ENCODE results near the gene NPW. TPM values are rescaled to one million over a fixed set of nuclear protein-coding genes. Genes with fewer than 3 reads are reported as not detected.
A peak's percentile ranks its signal among the peaks of the same experiment; 100 is the strongest.

Gene NPW
- total and polyA plus RNA-seq, 11 donors: 0.19 to 0.69 TPM; not detected in 9

DNA sequence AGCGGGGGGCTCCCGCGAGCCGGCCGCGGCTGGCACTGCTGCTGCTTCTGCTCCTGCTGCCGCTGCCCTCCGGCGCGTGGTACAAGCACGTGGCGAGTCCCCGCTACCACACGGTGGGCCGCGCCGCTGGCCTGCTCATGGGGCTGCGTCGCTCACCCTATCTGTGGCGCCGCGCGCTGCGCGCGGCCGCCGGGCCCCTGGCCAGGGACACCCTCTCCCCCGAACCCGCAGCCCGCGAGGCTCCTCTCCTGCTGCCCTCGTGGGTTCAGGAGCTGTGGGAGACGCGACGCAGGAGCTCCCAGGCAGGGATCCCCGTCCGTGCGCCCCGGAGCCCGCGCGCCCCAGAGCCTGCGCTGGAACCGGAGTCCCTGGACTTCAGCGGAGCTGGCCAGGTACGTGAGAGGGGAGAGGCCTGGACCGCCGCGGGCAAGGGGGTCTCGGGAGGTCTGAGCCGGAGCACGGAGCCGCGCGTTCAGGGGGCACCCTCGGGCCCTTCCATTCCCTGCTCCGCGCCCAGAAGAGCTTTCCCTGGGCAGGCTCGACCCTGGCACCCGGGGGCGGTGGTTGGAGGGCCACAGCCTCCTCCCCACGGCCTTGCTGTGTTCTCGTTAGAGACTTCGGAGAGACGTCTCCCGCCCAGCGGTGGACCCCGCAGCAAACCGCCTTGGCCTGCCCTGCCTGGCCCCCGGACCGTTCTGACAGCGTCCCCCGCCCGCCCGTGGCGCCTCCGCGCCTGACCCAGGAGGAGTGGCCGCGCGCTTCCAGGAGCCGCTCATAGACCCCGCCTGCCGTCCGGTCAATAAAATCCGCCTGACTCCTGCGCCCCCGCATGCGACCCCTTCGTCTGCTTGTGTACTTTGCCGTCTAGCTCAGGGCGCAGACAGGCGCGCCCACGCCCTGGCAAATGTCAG lies 591 bp downstream of the NPW start:
- ATAC-seq (no peak), DNase-seq (no peak)
- no peaks in the 10 kb centered on the region for H3K36me3 ChIP-seq
- H3K4me3 ChIP-seq: peak overlapping the region in 4 of 12 donors; percentile 3 to 22 (median 16)
- H3K4me1 ChIP-seq: peaks cover 0 to 42% (median 30%) of the 10 kb centered on the region in 12 donors
- intact Hi-C loops (cut with DNase I): loop anchor here in 4 of 10 donors (5.0 to 10.0 kb wide), 5 partner anchors 32 to 132 kb away; no protein-coding TSS in a partner anchor
- WGBS, 4 donors: 1 to 4% (median 1%) methylated on average over 35 to 96 of the region's 96 CpGs
- peaks cover 10 to 40% (median 30%) of the 10 kb centered on the region in 9 donors for H3K27me3 ChIP-seq
- H3K27ac ChIP-seq: no peak overlapping the region
- TF ChIP-seq POLR2A (IDR thresholded peaks at IDR 0.05): no peak
- TF ChIP-seq, protein P1, sequence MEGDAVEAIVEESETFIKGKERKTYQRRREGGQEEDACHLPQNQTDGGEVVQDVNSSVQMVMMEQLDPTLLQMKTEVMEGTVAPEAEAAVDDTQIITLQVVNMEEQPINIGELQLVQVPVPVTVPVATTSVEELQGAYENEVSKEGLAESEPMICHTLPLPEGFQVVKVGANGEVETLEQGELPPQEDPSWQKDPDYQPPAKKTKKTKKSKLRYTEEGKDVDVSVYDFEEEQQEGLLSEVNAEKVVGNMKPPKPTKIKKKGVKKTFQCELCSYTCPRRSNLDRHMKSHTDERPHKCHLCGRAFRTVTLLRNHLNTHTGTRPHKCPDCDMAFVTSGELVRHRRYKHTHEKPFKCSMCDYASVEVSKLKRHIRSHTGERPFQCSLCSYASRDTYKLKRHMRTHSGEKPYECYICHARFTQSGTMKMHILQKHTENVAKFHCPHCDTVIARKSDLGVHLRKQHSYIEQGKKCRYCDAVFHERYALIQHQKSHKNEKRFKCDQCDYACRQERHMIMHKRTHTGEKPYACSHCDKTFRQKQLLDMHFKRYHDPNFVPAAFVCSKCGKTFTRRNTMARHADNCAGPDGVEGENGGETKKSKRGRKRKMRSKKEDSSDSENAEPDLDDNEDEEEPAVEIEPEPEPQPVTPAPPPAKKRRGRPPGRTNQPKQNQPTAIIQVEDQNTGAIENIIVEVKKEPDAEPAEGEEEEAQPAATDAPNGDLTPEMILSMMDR (IDR thresholded peaks at IDR 0.05): no peak
- H3K9me3 ChIP-seq: no peaks in the 10 kb centered on the region

DNA sequence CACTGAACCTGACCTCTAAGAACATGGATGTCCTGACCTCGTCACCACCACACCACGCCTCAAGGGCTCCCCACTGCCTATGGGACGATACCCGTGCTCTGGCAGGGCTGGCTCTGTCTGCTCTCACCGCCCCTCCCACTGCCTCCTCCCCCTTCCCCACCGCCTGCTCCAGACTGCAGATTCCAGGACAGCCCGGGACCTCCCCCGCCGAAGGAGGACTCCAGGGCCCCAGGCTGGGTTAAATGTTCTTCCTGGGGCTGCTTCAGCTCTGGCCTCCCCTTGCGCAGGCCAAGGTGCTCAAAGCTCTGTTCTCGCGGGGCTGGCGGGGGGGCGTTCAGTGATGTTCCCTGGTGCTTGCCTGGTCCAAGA lies 3.1 kb downstream of the NPW start:
- WGBS, 4 donors: 0 to 3% (median 1%) methylated on average over 1 to 14 of the region's 14 CpGs
- Histone ChIP-seq H3K4me3 (peak overlapping the region in 10 of 12 donors; percentile 1 to 47 (median 42)), H3K36me3 (no peaks in the 10 kb centered on the region), H3K27me3 (peaks cover 10 to 43% (median 32%) of the 10 kb centered on the region in 9 donors), H3K9me3 (no peaks in the 10 kb centered on the region), H3K27ac (peak overlapping the region in 5 of 12 donors; percentile 80 to 97 (median 86)), H3K4me1 (peaks cover 0 to 61% (median 47%) of the 10 kb centered on the region in 12 donors)
- DNase-seq (no peak), ATAC-seq (peak; percentile 1 to 11 (median 6))
- intact Hi-C loops (cut with DNase I): loop anchor here (1.0 to 10.0 kb wide), 10 partner anchors 25 to 131 kb away; partner anchors contain the start of genes NTHL1 (in 2 of the 10) and TSC2 (in 2 of the 10)
- TF ChIP-seq POLR2A (IDR thresholded peaks at IDR 0.05): no peak
- TF ChIP-seq, protein P1 (IDR thresholded peaks at IDR 0.05): no peak

DNA sequence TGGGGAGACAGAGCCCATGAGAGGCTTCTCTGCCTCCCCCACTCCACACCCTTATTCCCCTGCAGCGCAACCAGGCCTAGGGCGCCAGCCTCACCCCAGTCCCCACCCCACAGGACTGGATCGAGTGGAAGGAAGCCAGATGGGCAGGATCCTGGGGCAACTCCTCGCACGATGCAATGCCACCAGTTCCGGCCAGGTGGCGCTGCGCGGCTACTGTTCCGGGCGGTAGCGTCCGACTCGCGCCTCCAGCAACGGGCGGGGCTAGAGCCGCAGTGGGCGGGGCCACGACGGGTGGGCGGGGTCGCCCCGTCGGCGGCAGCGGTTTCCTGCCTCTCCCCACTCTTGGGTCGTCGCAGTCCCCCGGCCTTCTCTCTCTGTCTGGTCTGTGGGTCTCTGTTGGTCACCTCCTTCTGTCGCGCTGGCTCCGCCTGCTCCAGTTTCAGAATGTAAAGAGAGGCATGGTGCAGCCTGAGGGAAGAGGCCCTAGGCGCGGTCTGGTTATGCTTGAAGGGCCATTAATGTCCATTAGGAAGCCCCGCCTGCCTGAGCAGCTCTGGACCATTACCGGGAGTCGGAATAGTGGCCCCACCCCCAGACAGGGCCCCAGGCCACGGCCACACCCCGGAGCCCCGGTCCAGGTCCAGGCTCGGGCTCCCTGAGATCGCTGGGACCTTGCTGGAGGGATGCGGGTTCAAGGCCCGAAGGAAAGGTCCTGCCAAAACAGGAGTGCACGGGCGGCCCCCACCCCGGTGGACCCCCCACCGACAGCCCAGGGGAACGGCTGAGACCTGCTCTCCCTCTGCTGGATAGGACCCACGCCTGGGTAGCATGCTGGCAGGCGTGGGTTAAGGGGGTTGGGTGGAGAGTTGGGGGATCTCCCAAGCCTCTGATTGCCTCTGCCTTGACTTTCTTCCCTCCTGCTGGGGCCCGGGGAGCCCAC lies 3.8 kb downstream of the NPW start:
- H3K36me3 ChIP-seq: no peaks in the 10 kb centered on the region
- peak overlapping the region in 10 of 12 donors; percentile 3 to 47 (median 42) for H3K4me3 ChIP-seq
- peak overlapping the region; percentile 39 to 97 (median 82) for H3K27ac ChIP-seq
- peaks cover 0 to 66% (median 50%) of the 10 kb centered on the region in 12 donors for H3K4me1 ChIP-seq
- TF ChIP-seq, protein P1 (IDR thresholded peaks at IDR 0.05): peak; percentile 90 to 99 (median 96)
- peak in 1 of 2 donors; percentile 81 for TF ChIP-seq POLR2A (IDR thresholded peaks at IDR 0.05)
- H3K27me3 ChIP-seq: peaks cover 10 to 47% (median 32%) of the 10 kb centered on the region in 9 donors
- intact Hi-C loops (cut with DNase I): loop anchor here in 9 of 10 donors (1.0 to 10.0 kb wide), 11 partner anchors 23 to 130 kb away; partner anchors contain the start of genes NTHL1 (in 3 of the 9) and TSC2 (in 3 of the 9)
- WGBS, 4 donors: 14 to 35% (median 17%) methylated on average over 14 to 53 of the region's 53 CpGs
- DNase-seq: peak; percentile 92 to 97 (median 94)
- H3K9me3 ChIP-seq: no peaks in the 10 kb centered on the region
- peak; percentile 85 to 93 (median 86) for ATAC-seq

Measured in heart left ventricle (tissue), 16 donors.